Measurements from ENCODE around the gene STIP1. TPM values are rescaled to one million over a fixed set of nuclear protein-coding genes. Genes with fewer than 3 reads are reported as not detected.

The STIP1 gene
- total RNA-seq, 1 experiment from 2014 or later = 336 TPM

DNA sequence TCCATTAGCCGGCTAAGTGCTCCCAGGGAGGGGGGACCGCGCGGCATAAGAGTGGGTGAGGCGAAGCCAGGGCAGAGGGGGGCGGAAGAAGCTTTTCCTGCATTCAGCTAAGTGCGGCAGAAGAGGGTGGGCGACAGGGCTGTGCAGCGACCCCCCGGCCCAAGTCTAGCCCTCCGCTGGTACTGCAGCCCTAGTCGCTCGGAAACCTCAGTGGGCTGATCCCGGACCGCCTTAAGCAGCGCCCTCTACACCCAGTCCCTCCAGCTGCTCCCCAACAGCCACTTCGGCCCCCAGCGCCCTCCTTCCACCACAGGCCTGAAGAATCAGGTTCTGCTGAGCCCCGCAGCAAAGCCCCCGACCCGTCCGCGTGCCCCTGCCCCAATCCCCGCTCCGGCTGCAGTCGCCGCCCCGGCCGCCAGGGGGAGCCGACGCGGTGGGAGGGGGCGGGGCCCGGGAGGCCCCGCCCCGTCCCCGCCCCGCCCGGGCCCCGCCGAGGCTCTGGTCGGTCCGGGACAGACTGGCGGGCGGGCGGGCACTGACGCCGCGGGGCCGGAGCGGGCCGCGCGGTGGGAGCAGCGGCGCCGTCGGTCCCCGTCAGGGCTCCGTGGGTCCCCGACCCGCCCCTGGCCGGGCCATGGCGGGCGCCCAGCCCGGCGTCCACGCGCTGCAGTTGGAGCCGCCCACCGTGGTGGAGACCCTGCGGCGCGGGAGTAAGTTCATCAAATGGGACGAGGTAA, 65.2 kb downstream of the STIP1 start, which contains the start of gene PLCB3:
Gene PLCB3 (plus strand): TSS at position 515 of the 737 bp plus-strand sequence. CDS start 120 bp downstream, at position 635.
- no peak for TF ChIP-seq EZH2 (IDR thresholded peaks at IDR 0.05)
- peak; percentile 87 for TF ChIP-seq POLR2AphosphoS5 (IDR thresholded peaks at IDR 0.05; ENCODE audit: low read depth, low read length)
- TF ChIP-seq ZFX (IDR thresholded peaks at IDR 0.05) = peak; percentile 20; the same call in 1 of the 2 replicates
- TF ChIP-seq POLR2A (IDR thresholded peaks at IDR 0.05; ENCODE audit: borderline replicate concordance, extremely low read depth, insufficient read depth, insufficient read length) = peak; percentile 66
- TF ChIP-seq, protein P1, sequence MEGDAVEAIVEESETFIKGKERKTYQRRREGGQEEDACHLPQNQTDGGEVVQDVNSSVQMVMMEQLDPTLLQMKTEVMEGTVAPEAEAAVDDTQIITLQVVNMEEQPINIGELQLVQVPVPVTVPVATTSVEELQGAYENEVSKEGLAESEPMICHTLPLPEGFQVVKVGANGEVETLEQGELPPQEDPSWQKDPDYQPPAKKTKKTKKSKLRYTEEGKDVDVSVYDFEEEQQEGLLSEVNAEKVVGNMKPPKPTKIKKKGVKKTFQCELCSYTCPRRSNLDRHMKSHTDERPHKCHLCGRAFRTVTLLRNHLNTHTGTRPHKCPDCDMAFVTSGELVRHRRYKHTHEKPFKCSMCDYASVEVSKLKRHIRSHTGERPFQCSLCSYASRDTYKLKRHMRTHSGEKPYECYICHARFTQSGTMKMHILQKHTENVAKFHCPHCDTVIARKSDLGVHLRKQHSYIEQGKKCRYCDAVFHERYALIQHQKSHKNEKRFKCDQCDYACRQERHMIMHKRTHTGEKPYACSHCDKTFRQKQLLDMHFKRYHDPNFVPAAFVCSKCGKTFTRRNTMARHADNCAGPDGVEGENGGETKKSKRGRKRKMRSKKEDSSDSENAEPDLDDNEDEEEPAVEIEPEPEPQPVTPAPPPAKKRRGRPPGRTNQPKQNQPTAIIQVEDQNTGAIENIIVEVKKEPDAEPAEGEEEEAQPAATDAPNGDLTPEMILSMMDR (IDR thresholded peaks at IDR 0.05 in 2 of 3, conservative IDR thresholded peaks at IDR 0.05 in 1 of 3; ENCODE audit: borderline replicate concordance in 1 of 3, insufficient read depth in 1 of 3, low read depth in 2 of 3, low read length in 2 of 3) = peak in 2 of 3 experiments; percentile 52 to 66; a peak in 4 of 6 replicates
- Histone ChIP-seq H3K4me1 (ENCODE audit: control insufficient read depth in 1 of 2, insufficient read depth in 2 of 2, low read length in 2 of 2) (peaks cover 24 to 61% of the 10 kb centered on the region in 2 experiments), H3K9ac (ENCODE audit: low read length) (peak within 1 kb of the TSS; percentile 97), H3K36me3 (ENCODE audit: control insufficient read depth in 1 of 2, insufficient read depth in 2 of 2, low read length in 2 of 2) (peaks cover 6 to 20% of the 10 kb centered on the region in 2 experiments; a peak in 3 of 4 replicates), H3K27ac (ENCODE audit: low read depth, low read length) (peak within 1 kb of the TSS; percentile 89), H3K9me3 (ENCODE audit: control insufficient read depth in 1 of 2, insufficient read depth in 1 of 2, low read depth in 1 of 2, low read length in 2 of 2) (no peaks in the 10 kb centered on the region), H4K20me1 (ENCODE audit: insufficient read depth) (no peaks in the 10 kb centered on the region), H3K4me2 (ENCODE audit: low read length) (peak within 1 kb of the TSS; percentile 95), H2AFZ (ENCODE audit: low read depth, low read length, poor library complexity, severe bottlenecking) (no peak within 1 kb of the TSS), H3K9me2 (ENCODE audit: insufficient read depth) (no peaks in the 10 kb centered on the region), H3K4me3 (replicated peaks in 1 of 2; ENCODE audit: low read depth in 1 of 2, low read length in 2 of 2) (peak within 1 kb of the TSS; percentile 96 to 98), H3K79me2 (ENCODE audit: insufficient read depth, low read length) (peaks cover 37% of the 10 kb centered on the region), H3K27me3 (ENCODE audit: insufficient read depth, low read length) (no peaks in the 10 kb centered on the region)
- CTCF ChIA-PET = interaction anchor here (1.1 to 1.8 kb wide), 7 partner anchors 10 to 105 kb away, joined by 3 to 11 read pairs (median 4); partner anchors contain the start of genes FKBP2, NUDT22 and TRPT1
- POLR2A ChIA-PET = interaction anchor here (0.9 to 1.9 kb wide), 3 partner anchors 16 to 66 kb away, joined by 3 to 10 read pairs (median 7); partner anchors contain the start of genes PRDX5 and TRMT112
- intact Hi-C loops (cut with micrococcal nuclease) = loop anchor here (2.0 kb wide), 1 partner anchor 54 kb away; the partner anchor contains the start of gene ESRRA
- ATAC-seq (peak; percentile 59), DNase-seq (ENCODE audit: low read depth, low spot score) (no peak)
- RAD21 ChIA-PET (ENCODE audit: low non-redundant PET in 1 of 2, low total read pairs in 2 of 2, uncharacterized antibody in 2 of 2, unreplicated experiment in 2 of 2) = interaction anchor here in 1 of 2 experiments (1.3 kb wide), 1 partner anchor 47 kb away, joined by 4 read pairs; no protein-coding TSS in a partner anchor
- no TSS peak for BruUV-seq (replicated peaks)

Data from HCT116 (cell line).